PFSK-1 (cell line): ENCODE results near the gene BTBD9.

ENCODE experiments used
- FOXP2 ChIP-seq: optimal IDR thresholded peaks from 2 replicates; pipeline ENCODE3; 2011; ENCODE audit warnings: borderline replicate concordance, control low read depth, inconsistent platforms; ENCODE audit not compliant: insufficient read depth; ENCODE audit errors: extremely low read length, extremely low read depth
- POLR2AphosphoS5 ChIP-seq: IDR thresholded peaks from 2 replicates; pipeline ENCODE4 v1.6.1; 2012; ENCODE audit warnings: low read depth, mild to moderate bottlenecking, control low read depth, low read length, moderate library complexity
- REST ChIP-seq, 2 experiments: IDR thresholded peaks; 2 replicates each; pipeline versions ENCODE4 v1.6.1 to v1.8.0; 2011 to 2012; ENCODE audit warnings: low read depth in 2 of 2, low read length in 2 of 2, control low read depth in 1 of 2, inconsistent platforms in 1 of 2, mild to moderate bottlenecking in 1 of 2, moderate library complexity in 1 of 2; ENCODE audit not compliant: insufficient read depth in 1 of 2
- SIN3A ChIP-seq: IDR thresholded peaks from 2 replicates; pipeline ENCODE4 v1.6.1; 2012; ENCODE audit warnings: mild to moderate bottlenecking, low read length, moderate library complexity, borderline replicate concordance; ENCODE audit not compliant: insufficient read depth
- TAF1 ChIP-seq: IDR thresholded peaks from 2 replicates; pipeline ENCODE4 v1.6.1; 2012; ENCODE audit warnings: low read length, control low read depth, borderline replicate concordance; ENCODE audit not compliant: insufficient read depth

BTBD9 gene

DNA sequence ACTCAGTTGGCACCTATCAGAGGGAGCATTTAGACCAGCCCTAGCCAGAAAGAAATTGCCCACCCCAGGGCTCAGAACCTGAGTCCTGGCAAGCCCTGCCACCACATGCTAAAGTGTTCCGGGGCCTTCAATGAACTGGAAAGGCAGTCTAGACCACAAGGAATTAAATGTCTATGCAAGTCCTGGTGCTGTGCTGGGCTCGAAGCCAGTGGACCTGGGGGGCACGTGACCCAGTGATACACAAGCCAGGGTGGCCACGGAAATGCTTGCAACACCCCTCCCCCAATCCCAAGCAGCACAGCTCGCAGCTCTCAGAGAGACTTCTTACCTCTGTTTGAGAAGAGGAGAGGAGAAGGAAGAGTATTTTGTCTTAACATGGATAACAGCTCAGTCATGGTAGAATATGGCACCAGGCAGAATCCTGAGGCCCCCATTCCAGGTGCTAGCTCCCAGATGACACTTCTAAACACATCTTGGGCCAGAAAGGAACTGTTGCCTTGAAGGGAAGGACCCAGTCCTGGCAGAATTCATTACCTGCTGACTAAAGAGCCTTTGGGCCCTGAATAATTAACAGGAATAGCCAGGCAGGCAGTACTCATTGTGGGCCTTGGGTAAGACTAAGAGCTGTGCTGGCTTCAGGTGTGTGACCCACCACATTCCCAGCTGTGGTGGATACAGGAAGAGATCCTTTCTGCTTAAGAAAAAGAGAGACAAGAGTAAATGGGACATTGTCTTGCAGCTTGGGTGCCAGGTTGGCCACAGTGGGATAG, 111.3 kb downstream of the BTBD9 start:
- TF ChIP-seq REST (IDR thresholded peaks at IDR 0.05; ENCODE audit: insufficient read depth in 1 of 2, low read depth in 2 of 2, low read length in 2 of 2): no peak
- TF ChIP-seq TAF1: no peak
- no peak for TF ChIP-seq FOXP2
- TF ChIP-seq POLR2AphosphoS5: no peak
- no peak for TF ChIP-seq SIN3A

GRCh38 chr6:38527371-38527770, 112.4 kb downstream of the BTBD9 start:
- no peak for TF ChIP-seq SIN3A
- no peak for TF ChIP-seq TAF1
- TF ChIP-seq REST (IDR thresholded peaks at IDR 0.05; ENCODE audit: insufficient read depth in 1 of 2, low read depth in 2 of 2, low read length in 2 of 2): no peak
- TF ChIP-seq FOXP2: no peak
- no peak for TF ChIP-seq POLR2AphosphoS5

- TF ChIP-seq POLR2AphosphoS5 (no peak), SIN3A (no peak), FOXP2 (no peak), TAF1 (no peak), REST (IDR thresholded peaks at IDR 0.05; ENCODE audit: insufficient read depth in 1 of 2, low read depth in 2 of 2, low read length in 2 of 2) (no peak)
Measured at GRCh38 chr6:38525888-38526287, 113.8 kb downstream of the BTBD9 start.

- no peak for TF ChIP-seq SIN3A
Measured at GRCh38 chr6:38524436-38525145, 115.1 kb downstream of the BTBD9 start.

- no peak for TF ChIP-seq POLR2AphosphoS5
- no peak for TF ChIP-seq SIN3A
- no peak for TF ChIP-seq REST (IDR thresholded peaks at IDR 0.05; ENCODE audit: insufficient read depth in 1 of 2, low read depth in 2 of 2, low read length in 2 of 2)
- TF ChIP-seq TAF1: no peak
Measured at GRCh38 chr6:38522322-38522721, 117.4 kb downstream of the BTBD9 start.
